GM18870 (cell line): ENCODE measurements around the gene PAK4.
A peak's percentile ranks its signal among the peaks of the same experiment; 100 is the strongest.
"Not testable (repeated sequence)": the region's sequence is repeated elsewhere in the genome, so short reads cannot be mapped to it uniquely, and the experiment has no call there.

Source experiments
- ATAC-seq: cut with Tn5 transposase; IDR thresholded peaks from one replicate; pipeline ENCODE4 v1.9.1; 2021; ENCODE audit warnings: moderate library complexity; ENCODE audit not compliant: unreplicated experiment

The PAK4 gene

GRCh38 chr19:39125554-39126311, at the start of gene PAK4:
PAK4 (plus strand) TSS chr19:39125786; CDS start chr19:39169554, 43,768 bp downstream.
- peak; percentile 62 for ATAC-seq

GRCh38 chr19:39077323-39077722, 48.3 kb upstream of the PAK4 start:
- no peak for ATAC-seq

- ATAC-seq: no peak
Measured at GRCh38 chr19:39078436-39079200, 47.0 kb upstream of the PAK4 start.

GRCh38 chr19:39080431-39080830, 45.2 kb upstream of the PAK4 start:
- ATAC-seq: no peak

GRCh38 chr19:39082167-39082566, 43.4 kb upstream of the PAK4 start:
- no peak for ATAC-seq

- ATAC-seq: no peak
Measured at GRCh38 chr19:39082745-39083598, 42.6 kb upstream of the PAK4 start.

GRCh38 chr19:39083599-39083982, 42.0 kb upstream of the PAK4 start:
- no peak for ATAC-seq

- ATAC-seq: no peak
Measured at GRCh38 chr19:39083983-39084731, 41.4 kb upstream of the PAK4 start, which contains the start of gene ACP7. ACP7 (plus strand) TSS chr19:39084368; CDS start chr19:39085270, 902 bp downstream.

- no peak for ATAC-seq
Measured at GRCh38 chr19:39084732-39085080, 40.9 kb upstream of the PAK4 start.

- ATAC-seq: no peak
Measured at GRCh38 chr19:39085392-39085791, 40.2 kb upstream of the PAK4 start.

- ATAC-seq: no peak
Measured at GRCh38 chr19:39086386-39086785, 39.2 kb upstream of the PAK4 start.

GRCh38 chr19:39087907-39088686, 37.5 kb upstream of the PAK4 start:
- no peak for ATAC-seq

GRCh38 chr19:39090016-39090415, 35.6 kb upstream of the PAK4 start:
- not testable (repeated sequence) for ATAC-seq

- no peak for ATAC-seq
Measured at GRCh38 chr19:39090881-39091280, 34.7 kb upstream of the PAK4 start.

- ATAC-seq: not testable (repeated sequence)
Measured at GRCh38 chr19:39095799-39096540, 29.6 kb upstream of the PAK4 start.

GRCh38 chr19:39097299-39097698, 28.3 kb upstream of the PAK4 start:
- no peak for ATAC-seq

GRCh38 chr19:39097721-39098120, 27.9 kb upstream of the PAK4 start:
- no peak for ATAC-seq

GRCh38 chr19:39098365-39099269, 27.0 kb upstream of the PAK4 start:
- ATAC-seq: no peak
